GM19025 (cell line): ENCODE data around the gene PAXX.

Experiments
- ATAC-seq: cut with Tn5 transposase; IDR thresholded peaks from one replicate; pipeline ENCODE4 v1.9.1; 2021; ENCODE audit warnings: mild to moderate bottlenecking, low read depth, moderate library complexity; ENCODE audit not compliant: unreplicated experiment

The PAXX gene

GRCh38 chr9:136964833-136965422, 27.3 kb upstream of the PAXX start:
- ATAC-seq: no peak

DNA sequence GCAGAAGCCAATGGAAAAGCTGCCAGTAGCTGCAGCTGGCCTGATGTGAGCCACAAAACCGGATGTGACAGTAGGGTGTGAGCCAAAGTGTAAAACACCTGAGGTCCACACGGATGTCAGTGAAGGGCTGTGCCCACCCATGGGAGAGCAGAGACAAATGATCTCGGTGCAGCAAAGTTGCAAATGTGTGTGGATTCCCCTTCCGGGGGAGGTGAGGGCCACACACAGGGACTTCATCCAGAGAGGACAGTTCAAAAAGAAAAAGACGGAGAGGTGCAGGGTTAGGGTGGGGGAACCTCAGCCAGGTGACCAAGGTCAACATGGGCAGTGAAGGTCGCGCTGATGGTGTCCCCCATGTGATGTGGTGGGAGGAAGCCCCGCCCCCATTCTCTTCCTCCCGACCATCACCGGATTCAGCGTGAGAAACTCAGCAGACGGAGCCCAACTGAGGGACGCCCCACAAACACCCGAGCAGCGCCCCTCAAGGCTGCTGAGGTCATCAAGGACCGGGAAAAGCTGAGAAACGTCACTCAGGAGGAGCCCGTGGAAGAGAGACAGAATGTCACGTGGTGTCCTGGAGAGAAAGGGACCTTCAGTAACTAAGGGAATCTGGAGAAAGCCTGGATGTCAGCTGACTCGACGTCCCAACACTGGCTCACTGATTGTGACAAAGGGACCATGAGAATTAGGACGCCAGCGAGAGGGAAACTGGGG, 26.3 kb upstream of the PAXX start:
- no peak for ATAC-seq

- no peak for ATAC-seq
Measured at GRCh38 chr9:136968333-136969127, 23.7 kb upstream of the PAXX start.

- no peak for ATAC-seq
Measured at GRCh38 chr9:136969150-136969549, 23.1 kb upstream of the PAXX start.

DNA sequence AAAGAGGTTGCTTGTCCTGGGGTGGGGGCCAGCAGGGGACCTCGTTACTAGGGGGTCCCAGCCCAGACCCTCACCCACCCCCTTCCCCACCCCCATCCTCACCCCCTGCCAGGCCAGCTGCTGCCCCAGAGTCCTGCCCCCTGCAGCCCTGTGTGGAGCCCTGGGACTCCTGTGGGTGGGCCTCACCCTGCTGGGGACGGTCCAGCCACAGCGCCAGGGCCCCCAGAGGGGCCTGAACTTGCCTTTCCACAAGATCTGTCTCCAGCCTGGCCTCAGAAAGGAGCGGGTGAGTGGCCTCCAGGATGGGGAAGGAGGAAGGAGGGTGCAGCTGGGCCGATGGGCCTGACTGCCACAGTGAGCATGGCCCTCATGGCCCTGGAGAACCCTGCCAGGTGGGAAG, 22.4 kb upstream of the PAXX start:
- no peak for ATAC-seq

- no peak for ATAC-seq
Measured at GRCh38 chr9:136970361-136970760, 21.9 kb upstream of the PAXX start.

- no peak for ATAC-seq
Measured at GRCh38 chr9:136971746-136972145, 20.5 kb upstream of the PAXX start.

DNA sequence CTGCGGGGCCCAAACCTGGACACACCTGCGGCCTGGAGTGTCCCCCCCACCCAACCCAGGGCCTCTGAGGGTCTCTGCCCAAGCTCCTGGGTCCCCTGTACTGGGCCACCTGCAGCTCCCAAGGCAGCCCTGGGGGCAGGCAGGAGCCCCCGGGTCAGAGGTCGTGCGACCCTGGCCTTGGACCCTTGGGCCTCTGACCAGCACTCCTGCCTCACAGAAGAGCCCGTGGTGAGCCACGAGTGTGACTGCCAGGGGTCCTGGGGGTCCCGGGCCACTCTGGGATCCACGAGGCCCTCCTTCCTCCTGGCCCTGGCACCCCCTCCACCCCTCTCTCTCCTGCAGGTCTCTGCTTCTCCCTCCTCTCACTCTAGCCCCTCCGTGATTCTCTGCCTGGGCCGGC, 19.9 kb upstream of the PAXX start:
- no peak for ATAC-seq

DNA sequence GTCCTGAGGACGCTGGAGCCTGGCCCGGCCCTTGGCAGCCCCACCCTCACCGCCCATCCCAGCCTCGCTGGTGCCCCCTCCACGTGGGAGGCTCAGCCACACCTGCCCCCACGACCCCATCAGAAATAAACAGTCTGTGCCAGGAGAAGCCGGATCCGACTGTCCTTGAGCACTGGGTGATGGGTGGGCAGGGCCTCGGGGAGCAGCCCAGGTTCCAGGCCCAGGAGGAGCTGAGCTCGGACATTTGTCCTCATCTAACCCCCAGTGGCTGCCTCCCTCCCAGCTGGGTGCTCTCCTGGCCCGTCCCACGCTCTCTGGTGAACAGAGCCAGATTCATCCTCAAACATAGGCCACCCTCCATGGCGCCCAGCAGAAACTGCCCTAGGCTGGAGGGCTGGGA, 19.5 kb upstream of the PAXX start:
- no peak for ATAC-seq

- ATAC-seq: no peak
Measured at GRCh38 chr9:136973618-136974617, 18.3 kb upstream of the PAXX start.

DNA sequence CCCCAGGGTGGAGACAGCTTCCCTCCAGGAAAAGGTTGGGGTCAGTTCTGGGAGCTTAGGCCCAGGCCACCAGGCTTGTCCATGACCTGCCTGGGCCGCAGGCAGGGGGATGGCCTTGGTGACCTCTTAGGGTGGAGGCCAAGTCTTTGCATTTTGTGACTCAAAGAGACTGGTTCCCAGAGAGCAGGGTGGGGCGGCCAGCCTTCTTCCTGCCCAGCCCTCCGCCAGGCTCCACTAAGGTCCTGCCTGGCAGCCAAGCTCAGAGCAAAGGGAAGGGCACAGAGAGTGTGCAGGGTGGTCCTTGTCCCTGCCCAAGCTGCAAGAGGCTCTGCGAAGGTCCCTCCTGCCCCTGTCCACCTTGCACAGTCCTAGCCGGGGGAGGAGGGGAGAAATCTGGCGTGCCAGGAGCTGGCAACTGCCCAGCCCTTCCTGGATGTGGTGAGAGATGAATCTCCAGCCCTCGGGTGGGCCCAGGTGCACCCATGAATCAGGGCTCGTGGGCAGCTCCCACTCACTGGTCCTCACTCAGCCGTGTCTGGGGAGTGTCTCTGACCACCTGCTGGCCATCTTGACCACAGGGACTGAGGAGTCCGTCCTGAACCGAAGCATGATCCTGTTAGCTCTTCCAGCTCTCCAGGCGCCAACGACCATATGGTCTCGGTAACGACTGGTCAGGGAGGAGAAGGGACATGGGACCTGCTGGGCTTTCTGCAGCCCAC, 17.2 kb upstream of the PAXX start:
- no peak for ATAC-seq

- no peak for ATAC-seq
Measured at GRCh38 chr9:136975644-136976043, 16.6 kb upstream of the PAXX start.

DNA sequence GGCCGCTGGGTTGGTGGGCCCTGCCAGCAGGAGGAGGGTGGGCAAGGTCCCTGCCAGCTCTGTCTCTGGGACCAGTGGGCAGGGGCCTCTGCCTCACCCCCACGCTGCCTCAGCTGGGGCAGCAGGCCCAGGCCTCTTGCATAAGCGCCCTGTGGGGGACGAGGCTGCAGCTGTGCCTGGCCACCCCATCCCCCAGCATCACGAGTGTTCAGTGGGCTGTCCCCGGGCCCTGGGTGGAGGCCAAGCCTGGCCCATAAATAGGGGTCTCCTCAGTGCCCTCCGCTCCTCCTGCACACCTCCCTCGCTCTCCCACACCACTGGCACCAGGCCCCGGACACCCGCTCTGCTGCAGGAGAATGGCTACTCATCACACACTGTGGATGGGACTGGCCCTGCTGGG, 15.0 kb upstream of the PAXX start, which contains the start of gene PTGDS:
Gene PTGDS, plus strand, starts transcription at position 282 of the 400 bp plus-strand sequence. Its CDS starts 75 bp downstream, at position 357.
- no peak for ATAC-seq

DNA sequence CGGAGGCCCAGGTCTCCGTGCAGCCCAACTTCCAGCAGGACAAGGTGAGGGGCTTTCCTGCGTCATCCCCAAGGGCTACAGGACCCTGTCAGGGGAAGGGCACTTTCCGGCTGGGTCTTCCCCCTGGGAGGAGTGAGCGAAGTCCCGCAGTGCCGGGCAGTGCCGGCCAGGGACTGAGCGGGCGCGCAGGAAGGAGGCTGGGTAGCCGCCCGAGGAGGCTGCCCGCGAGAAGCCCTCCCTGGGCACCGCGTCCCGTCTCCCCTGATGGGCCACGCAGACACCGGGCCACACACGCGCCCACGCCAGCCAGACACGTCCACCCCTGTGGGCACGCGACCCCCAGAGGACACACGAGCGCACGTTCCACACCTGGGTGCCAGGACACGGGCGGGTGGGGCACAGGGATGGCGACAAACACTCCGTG, 14.6 kb upstream of the PAXX start:
- no peak for ATAC-seq

- ATAC-seq: no peak
Measured at GRCh38 chr9:136978073-136978864, 14.0 kb upstream of the PAXX start.

DNA sequence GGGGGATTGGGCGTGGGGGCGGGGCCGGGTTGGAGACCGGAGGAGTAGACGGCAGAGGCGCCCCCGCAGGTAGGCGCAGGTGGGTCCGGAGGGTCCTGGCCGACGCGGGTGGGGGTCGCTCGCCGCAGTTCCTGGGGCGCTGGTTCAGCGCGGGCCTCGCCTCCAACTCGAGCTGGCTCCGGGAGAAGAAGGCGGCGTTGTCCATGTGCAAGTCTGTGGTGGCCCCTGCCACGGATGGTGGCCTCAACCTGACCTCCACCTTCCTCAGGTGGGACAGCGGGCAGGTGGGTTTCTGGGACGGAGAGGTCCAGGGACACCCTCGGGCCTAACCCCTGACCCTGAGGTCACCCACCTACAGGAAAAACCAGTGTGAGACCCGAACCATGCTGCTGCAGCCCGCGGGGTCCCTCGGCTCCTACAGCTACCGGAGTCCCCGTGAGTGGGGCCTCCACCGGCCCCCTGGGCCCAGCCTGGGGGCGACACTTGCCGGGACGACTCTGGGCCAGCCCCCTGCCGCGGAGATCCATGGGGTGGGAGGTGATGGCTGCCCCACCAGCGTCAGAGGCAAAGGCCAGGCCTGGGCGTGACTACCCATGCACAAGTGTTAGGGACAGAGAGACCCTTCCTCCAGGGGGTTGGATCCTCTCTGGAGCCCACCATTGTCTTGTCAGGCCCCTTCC, 13.2 kb upstream of the PAXX start:
- no peak for ATAC-seq

DNA sequence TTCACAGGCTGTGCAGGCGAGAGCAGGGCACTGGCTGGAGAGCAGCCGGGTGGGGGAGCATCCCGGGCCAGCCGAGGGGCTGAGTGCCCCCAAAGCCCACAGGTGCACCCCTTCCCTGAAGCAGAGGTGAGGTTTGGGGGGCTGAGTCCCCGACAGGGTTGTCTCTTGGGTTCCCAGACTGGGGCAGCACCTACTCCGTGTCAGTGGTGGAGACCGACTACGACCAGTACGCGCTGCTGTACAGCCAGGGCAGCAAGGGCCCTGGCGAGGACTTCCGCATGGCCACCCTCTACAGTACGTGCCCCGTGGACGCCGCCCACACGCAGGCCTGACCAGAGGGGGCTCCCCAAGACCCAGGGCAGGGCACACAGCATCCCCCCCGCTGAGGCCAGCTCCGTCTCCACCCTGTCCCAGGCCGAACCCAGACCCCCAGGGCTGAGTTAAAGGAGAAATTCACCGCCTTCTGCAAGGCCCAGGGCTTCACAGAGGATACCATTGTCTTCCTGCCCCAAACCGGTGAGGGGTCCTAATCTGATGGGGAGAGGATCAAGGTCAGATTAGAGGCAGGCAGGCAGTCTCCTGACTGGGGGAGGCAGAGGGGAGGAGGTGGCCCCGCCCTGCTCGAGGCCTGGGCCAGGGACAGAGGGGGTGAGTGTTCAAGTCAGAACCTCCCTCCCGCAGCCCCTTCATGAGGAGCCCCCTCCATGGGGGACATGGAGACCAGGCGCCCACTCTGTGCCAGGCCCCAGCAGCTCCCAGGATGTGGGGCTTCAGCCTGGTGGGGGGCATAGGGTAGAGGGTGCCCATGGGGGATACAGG, 12.2 kb upstream of the PAXX start:
- ATAC-seq: no peak
